NCI-H774 (cell line): ENCODE results near the gene SMOC2.
"Not testable (repeated sequence)": the region's sequence is repeated elsewhere in the genome, so short reads cannot be mapped to it uniquely, and the experiment has no call there.

ENCODE experiments used
- DNase-seq: peaks from one replicate; lab custom pipeline; 2025; lab: John Stamatoyannopoulos, UW

SMOC2 gene

DNA sequence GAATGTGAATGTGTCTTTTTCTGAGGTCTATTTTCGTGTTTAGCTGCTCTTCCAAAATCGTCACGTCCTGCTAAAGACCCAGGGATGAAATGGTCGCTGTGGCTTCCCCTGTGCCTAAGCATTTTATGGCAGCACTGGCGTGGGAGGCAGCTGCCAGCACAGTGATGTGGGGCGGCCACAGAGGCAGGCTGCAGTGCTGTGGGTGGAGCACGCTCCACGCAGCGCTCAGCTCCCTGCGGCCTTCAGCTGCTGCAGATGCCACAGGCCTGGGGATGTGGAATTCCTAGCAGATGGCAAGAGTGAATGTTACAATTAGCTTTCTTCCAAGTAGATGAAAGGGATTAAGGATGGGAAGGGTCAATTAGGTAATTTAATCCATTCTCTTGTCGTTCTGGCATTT, 242.6 kb downstream of the SMOC2 start:
- DNase-seq: no peak

DNA sequence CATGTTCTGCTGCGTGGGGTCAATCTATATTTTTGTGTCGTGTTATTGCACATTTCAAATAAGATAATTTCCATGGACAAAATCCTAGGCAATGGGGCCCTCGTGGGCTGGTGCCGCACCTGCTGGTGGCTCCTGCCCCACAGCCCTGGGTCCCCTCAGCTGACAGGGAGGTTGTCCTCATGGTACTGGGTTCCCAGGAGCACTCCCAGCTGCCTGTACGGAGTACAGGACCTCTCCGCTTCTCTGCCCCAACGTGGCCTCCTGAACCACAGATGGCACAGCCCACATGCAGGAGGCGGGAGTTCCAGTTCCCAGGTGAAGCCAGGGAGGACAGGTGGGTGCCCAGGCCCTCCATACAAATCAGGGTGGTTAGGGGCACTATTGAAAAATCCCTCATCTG, 243.5 kb downstream of the SMOC2 start:
- no peak for DNase-seq

DNA sequence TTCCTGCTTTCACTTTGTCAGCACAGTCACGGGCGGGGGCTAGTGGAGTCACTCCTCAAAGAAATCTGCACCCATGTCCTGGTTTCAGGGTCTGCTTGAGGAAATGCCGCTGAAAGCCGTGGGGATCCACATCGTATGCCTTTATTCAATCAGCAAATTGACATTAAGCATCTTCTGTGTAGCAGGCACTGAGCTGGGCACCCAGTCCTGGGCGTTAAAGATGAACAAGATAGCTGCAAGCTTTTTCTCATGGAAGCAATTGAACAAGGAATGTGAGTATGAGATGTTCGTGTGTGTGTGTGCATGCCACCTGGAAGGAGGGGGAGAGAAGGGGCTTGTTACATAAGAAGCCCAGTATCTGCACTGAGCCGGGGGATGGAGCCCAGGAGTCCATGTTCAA, 243.9 kb downstream of the SMOC2 start:
- no peak for DNase-seq

DNA sequence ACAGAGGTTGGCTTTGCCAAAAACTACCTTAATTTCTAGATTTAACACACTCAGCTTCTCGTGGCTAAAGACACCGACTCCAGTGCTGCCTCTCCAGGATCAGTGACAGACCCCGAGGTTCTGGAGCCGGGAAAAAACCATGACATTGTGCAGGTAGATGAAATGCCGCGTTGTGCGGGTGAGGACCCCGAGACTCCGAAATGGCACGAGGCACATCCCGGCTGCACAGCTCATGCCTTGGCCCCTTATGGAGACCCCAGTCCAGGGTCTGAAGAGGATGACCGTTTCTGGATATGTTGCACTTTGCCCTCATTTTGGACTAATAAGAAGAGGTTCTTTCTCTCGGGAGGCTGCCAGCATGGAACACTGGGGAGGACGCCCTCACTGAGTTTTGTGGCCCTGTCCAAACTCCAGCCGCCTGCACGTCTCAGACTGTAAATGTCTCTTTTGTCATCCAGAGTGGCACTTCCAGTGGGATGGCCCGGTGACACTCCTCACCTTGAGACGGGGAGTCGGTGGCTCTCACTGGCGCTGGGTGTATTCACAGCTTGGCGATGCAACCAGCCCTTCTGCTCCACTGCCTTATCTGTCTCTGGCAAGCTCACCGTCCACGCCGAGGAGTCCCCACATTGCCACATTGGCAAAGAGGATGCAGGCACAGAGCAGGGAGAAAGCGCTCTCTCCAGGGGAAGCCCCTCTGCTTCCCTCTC, 245.2 kb downstream of the SMOC2 start:
- no peak for DNase-seq

DNA sequence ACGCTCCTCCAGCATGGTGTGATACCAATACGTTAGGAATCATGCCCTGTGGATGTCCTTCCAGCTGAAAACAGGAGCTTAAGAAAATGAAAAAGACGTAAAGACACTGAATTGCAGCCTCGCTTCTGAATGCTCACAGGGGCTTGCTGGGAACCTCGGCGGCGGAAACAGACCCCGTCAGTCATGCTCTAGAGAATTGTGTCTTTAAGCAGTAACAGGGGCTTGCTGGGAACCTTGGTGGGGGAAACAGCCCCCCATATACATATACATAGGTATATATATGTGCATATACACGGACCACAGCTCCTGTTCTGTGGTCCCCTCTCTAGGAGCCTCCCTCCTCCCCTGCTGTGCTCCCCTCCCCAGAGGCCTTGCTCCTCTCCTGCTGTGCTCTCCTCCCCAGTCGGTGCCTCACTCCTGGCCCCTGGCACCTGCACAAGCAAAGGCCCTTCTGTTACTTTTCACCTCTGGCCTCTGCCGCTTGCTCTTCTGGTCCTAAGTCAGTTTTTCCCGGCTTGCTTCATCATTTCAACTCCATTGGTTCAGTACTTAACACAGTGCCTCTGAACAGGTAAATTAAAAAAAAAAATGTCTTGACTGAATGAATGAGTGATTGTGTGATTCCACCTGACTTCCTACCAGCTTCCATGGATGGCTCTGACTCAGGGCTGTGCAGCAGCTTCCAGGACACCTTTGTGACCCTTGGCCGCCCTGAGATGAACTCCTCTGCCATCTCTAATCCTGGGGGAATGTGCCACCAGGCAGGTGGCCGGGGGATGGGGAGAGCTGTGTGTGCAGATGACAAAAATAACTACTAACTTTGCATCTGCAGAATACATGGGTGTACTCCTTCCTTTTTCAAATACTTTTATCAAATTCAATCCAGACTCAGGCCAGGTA, 246.1 kb downstream of the SMOC2 start:
- no peak for DNase-seq

DNA sequence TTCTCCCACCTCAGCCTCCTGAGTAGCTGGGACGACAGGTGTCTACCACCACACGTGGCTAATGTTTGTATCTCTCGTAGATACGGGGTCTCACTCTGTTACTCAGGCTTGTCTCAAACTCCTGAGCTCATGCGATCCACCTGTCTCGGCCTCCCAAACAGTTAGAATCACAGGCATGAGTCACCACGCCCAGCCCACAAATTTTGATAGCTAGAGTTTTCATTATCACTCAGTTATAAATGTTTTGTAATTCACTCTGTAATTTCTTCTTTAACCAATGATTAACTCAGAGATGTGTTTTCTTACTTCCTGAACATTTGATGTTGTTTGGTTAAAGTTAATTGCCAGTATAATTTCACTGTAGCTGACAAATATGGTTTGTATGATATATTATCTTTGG, 249.3 kb downstream of the SMOC2 start:
- DNase-seq: no peak

DNA sequence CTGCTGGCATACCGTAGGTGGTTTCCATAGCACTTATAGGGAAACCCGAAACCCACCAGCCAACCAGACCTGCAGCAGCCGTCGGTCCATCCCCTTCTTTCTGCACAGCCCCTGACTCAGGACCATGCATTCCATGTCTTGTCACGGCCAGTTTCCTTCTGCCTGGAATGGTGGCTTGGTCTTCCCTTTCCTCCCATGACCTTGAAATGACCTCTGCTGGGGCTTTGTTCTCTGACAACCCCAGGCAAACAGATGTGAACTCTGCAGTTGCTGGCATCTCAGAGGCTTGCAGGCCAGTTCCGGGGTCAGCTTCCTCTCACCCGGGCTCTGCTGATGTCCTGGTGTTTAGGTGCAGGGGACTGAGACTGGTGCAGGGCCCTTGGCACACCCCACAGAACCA, 250.8 kb downstream of the SMOC2 start:
- DNase-seq: no peak

DNA sequence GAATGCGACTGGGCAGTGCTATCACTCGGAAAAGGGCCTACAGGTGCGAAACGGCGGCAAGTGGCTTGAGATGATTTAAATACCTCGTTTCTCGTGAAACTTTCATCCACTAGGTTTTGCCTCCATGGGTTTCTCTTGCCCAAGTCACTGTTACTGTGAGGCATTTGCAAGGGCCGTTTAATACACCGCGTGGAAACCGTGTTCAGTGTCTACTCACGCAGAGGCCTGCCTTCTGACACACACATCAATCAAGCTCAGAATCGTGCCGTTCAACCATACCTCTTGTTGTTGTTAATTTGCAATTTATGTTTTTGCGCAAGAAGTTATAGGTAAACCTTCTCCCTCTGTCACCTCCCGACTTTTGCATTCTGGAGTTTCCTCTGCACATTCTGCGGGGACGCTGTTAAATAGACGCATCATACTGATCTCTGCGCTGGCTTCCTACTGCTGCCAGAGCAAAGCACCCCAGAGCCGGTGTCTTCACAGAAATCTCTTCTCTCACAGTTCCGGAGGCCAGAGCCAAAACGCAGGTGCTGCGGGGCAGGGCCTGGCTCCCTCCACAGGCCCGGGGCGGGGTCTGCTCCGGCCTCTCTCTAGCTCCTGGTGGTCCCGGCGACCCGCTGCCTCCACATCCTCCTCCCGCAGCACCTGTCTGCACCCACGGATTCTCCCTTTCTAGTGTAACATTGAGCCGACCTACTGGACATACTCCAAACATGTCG, 251.4 kb downstream of the SMOC2 start:
- no peak for DNase-seq

DNA sequence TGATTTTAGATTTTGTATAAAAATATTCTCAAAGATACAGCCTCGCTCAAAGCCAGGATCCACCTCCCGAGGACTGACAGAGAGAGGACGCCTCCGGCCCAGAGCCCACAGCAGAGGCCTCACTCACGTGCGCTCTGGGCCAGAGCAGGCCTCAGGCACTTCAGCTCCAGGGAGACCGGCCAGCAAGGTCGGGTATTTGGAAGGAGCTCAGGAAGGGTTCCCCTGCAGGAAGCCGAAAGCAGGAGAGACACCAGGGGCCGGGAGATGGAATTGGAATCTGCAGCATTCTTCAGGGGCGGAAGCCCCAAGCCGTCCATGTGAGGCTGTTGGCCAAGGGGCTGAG, 251.9 kb downstream of the SMOC2 start:
- not testable (repeated sequence) for DNase-seq

DNA sequence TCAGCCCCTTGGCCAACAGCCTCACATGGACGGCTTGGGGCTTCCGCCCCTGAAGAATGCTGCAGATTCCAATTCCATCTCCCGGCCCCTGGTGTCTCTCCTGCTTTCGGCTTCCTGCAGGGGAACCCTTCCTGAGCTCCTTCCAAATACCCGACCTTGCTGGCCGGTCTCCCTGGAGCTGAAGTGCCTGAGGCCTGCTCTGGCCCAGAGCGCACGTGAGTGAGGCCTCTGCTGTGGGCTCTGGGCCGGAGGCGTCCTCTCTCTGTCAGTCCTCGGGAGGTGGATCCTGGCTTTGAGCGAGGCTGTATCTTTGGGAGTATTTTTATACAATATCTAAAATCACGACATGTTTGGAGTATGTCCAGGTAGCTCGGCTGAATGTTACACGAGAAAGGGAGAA, 253.8 kb downstream of the SMOC2 start:
- not testable (repeated sequence) for DNase-seq

DNA sequence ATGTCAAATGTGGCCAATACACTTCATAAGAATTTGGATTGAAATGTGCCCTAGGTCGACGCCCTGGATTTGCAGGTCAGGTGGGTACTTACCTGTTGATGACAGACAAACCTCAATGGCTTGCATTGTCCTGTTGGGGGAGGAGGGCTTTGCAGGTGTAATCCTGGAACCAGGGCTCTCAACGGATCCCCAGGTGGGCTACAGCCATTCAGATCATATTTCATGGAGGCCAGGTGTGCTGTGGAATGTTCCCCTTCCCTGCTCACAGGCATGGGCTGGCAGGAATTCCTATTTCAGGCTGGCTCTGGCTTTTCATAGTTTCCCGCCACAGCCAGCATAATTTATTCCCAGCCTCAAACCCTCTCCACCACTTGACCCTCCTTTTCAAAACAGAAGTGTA, 254.7 kb downstream of the SMOC2 start:
- DNase-seq: no peak

DNA sequence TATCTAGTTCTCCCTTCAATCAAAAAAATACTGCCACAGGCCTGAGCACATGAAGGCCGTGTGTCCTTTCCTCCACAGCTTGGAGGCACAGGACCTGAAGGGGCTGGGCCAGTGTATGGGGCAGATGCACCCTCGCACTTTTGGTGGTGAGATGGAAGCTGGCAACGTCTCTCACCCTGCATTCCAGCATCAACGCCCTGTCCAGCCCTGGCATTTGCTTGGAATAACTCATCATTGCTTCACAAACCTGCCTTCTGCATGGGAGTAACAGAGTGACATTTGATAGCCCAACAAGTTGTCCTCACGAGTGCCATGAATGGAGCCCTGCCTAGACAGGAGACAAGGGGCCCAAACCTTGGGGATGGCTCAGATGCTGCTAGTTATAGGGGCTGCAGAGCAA, 257.9 kb downstream of the SMOC2 start:
- no peak for DNase-seq

DNA sequence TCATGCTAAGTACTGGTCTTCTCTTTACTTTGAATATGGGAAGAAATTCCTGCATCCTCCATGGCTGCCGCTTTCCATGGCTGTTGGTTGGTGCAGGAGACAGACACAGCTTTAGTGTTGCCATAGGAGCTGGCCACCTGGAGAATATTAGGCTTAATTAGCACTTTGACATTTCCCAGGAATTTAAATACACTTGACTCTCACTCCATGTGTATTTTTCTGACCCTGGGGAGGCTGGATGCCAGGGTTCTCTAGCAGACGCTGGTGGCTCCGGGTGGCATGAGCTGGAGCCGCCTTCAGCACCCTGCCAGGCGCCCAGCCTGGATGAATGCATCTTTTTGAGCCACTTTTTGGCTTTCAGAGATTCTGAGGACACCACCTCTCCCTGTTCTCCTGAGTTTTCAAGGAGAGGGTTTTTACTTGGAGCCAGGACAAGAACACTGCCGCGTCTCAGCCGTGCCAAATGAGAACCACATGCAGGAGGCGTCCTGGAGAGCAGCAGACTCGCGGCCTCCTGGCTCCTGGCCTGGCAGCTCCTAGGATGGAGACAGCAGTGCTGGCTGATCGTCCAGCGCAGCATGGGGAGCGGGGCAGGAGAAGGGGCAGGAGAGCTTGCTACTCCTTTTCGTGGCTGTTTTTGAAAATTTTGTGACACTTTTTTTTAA, 258.8 kb downstream of the SMOC2 start:
- DNase-seq: no peak

DNA sequence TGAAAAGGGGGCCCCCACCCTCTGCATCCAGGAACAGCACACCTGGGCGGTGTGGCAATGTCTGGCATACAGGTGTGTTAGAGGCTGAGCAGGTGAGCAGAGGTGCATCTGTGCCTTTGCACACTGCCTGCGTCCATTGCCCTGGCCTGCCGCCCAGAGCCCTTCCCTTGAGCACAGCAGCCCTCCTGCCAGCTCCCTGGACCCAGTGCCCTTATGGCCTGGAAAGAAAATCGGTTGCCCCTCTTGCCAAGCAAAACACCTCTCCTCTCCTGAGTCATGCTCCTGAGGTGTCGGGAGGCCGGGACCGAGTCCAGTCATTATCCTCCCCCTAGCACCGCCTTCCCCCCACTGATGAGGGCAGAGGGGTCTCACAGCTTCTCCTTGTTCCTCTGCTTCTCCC, 259.9 kb downstream of the SMOC2 start:
- no peak for DNase-seq

DNA sequence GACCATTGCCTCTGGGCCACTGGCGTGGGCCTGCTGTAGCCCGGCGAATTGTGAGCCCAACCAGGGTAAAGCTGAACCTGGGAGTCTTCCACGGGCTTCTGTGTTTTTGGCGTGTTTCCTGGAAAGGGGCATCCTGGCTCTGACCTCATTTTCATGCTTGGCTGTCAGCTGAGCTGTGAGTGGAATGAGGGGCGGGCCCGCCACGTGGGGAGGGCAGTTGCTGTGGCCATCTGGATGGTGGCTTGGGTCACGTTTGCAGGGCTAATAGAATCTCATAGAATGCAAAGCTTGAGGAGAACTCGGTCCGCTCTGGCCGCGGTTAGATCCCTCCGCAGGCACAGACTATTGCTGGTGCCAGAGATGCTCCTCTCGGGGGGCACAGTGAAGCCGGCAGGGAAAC, 263.0 kb downstream of the SMOC2 start:
- no peak for DNase-seq

DNA sequence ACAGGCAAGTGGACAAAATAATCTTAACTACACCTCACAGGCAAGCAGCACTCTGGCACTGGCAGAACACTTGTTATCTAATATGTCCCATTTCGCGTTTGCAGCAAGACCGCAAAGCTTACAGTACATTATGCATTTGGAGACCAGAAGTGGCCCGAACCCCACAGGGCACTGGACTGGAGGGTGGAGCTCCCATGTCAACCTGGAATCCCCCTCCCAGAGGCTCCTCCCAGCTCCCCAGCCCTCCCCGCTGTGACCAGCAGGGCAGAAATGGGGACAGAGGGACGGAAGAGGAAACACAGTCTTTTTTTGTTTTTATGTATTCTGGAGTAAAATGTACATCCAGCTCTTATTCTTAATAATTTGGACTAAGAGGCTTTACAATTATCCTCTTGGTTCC, 263.7 kb downstream of the SMOC2 start:
- DNase-seq: no peak

DNA sequence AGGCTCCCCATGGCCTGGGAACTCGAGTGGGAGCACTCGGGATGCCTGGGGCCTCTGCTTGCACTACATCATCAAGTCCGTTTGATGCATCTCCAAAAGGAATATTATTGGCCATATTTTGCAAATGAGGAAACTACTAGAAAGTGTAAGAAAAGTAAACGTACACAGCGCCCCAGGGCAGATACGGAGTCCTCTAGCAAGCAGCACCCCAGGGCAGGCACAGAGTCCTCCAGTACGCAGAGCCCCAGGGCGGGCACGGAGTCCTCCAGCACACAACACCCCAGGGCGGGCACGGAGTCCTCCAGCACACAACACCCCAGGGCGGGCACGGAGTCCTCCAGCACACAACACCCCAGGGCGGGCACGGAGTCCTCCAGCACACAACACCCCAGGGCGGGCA, 264.3 kb downstream of the SMOC2 start:
- not testable (repeated sequence) for DNase-seq

DNA sequence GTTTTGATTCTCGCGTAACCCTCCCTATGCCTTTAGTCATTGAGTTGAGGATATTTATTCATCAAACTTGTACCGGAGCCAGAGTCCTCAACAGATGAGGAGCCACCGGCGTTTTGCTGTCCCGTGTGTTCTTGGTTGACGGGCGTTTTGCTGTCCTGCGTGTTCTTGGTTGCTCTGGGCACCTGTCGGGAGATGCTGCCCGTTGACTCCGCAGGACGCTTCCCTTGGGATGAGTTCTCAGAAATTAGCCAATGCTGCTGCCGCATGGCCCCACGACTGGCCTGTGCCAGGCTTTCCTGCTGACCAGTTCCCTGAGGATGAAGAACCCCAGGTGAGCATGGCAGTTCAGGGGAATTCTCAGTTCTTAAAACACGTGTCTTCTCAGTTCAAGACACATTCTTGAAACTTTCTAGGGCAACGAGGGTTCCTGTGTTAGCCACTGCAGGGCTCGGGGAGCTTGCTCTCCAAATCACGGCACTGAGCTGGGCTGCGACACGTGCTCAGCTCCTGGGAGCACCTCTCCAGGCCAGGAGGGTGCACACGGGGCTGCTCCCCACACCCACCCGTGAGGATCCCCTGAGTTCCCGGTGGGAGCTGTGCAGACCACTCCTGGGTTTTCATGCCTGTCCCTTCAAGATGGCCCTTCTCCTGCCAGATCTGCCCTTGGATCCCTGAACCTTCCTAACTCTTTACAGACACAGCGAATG, 265.6 kb downstream of the SMOC2 start:
- DNase-seq: no peak

DNA sequence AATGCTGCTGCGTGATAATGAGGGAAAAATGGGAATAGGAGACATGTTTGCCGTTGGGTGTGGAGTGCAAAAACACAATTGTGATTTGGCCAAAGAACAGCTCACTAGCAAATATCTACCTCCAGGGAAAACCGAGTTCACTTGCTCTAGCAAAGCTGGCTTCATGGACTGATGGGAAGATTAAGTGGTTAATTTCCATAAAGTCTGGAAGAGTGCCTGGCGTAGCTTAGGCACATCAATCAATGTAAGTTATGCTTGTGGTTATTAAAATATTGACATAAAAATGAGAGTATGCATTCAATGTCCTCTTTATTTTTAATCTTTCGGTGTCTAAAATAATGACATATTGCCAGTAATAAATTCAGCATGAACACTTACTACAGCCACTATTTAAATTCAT, 267.5 kb downstream of the SMOC2 start:
- DNase-seq: no peak

DNA sequence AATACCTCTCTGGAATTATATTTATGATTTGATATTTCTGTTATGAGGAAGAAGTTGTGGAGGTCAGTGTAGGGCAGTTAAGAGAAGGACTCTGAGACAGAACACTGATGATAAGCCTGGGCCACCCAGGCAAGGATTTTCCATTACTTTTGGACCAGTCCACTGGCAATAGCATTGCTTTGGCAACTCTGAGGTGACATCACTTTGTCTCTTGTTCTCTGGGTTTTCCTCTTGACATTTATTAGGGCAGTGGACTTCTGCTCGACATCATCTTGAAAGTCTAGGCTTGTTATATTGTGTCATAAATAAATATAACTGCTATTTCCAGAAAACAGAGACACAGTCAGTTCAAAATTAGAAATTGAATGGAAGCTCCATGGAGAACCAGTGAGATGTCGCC, 268.0 kb downstream of the SMOC2 start:
- DNase-seq: no peak

DNA sequence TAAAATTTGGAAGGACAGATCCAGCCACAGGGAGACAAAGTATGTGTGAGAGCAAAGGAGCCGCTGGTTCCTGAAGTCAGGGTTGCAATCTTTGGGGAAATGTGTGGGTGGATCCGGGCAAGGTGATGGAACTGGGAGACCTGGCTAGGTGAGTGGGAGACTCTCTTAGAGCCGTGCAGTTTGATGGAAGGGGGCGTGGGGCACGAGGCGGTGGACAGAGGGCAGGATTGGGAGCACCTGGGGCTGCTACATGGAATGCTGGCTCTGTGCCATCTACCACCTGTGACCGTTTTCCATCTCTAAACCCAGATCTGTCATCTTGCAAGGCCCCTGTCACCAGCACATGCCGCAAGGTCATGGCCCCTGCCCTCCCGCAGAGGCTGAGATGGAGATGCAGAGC, 268.4 kb downstream of the SMOC2 start:
- no peak for DNase-seq

DNA sequence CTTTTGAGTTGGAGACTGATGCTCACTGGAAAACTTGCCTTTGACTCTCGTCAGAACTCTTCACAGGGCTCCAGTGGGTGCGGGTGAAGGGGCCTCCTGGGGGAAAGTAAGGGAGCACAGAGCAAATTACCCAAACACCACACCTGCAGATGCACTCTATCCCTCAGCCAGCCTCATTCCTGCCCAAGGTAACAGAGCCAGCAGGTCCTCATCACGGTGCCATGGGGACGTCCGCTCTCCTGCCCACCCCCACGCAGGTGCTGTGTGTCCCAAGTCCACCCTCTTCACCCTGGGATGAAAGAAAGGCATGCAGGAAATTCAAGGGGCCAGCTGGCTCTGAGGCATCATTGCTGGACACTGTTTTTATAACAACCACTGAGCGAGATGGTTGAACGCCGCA, 269.0 kb downstream of the SMOC2 start:
- no peak for DNase-seq
